ENCODE data around the gene ANKRD13B.

Gene ANKRD13B

GRCh38 chr17:29586676-29587469 lies 6.1 kb upstream of the ANKRD13B start:
- Histone ChIP-seq H3K4me2 (peak overlapping the region; percentile 99), H3K27ac (peak overlapping the region; percentile 93), H3K4me3 (peak overlapping the region; percentile 97), H3K9ac (peak overlapping the region; percentile 95), H3K36me3 (peaks cover 21% of the 10 kb centered on the region), H3K4me1 (peaks cover 82% of the 10 kb centered on the region), H3K9me3 (no peaks in the 10 kb centered on the region), H3K27me3 (no peaks in the 10 kb centered on the region), H4K20me1 (peaks cover 74% of the 10 kb centered on the region)
- no peak for TF ChIP-seq Cebpa-rat (IDR thresholded peaks at IDR 0.05)

- Histone ChIP-seq H3K27ac (peak overlapping the region; percentile 93), H3K9ac (peak overlapping the region; percentile 95), H3K36me3 (peaks cover 14% of the 10 kb centered on the region), H3K9me3 (no peaks in the 10 kb centered on the region), H3K4me1 (peaks cover 83% of the 10 kb centered on the region), H3K27me3 (no peaks in the 10 kb centered on the region), H3K4me2 (peak overlapping the region; percentile 99), H4K20me1 (peaks cover 67% of the 10 kb centered on the region), H3K4me3 (peak overlapping the region; percentile 97)
- TF ChIP-seq Cebpa-rat (IDR thresholded peaks at IDR 0.05) = no peak
Measured at GRCh38 chr17:29587591-29587990, 5.3 kb upstream of the ANKRD13B start.

- Histone ChIP-seq H3K36me3 (peaks cover 9% of the 10 kb centered on the region), H3K27ac (peak overlapping the region; percentile 93), H4K20me1 (peaks cover 62% of the 10 kb centered on the region), H3K9me3 (no peaks in the 10 kb centered on the region), H3K4me3 (peak overlapping the region; percentile 97), H3K27me3 (no peaks in the 10 kb centered on the region), H3K9ac (peak overlapping the region; percentile 95), H3K4me1 (peaks cover 81% of the 10 kb centered on the region), H3K4me2 (peak overlapping the region; percentile 99)
- no peak for TF ChIP-seq Cebpa-rat (IDR thresholded peaks at IDR 0.05)
Measured at GRCh38 chr17:29588017-29588561, 4.8 kb upstream of the ANKRD13B start.

GRCh38 chr17:29588562-29589411 lies 4.1 kb upstream of the ANKRD13B start:
- Histone ChIP-seq H3K27ac (peak overlapping the region; percentile 93), H3K4me2 (peak overlapping the region; percentile 99), H3K4me3 (peak overlapping the region; percentile 97), H4K20me1 (peaks cover 56% of the 10 kb centered on the region), H3K27me3 (no peaks in the 10 kb centered on the region), H3K9me3 (no peaks in the 10 kb centered on the region), H3K4me1 (peaks cover 74% of the 10 kb centered on the region), H3K36me3 (peaks cover 2% of the 10 kb centered on the region), H3K9ac (peak overlapping the region; percentile 95)
- TF ChIP-seq Cebpa-rat (IDR thresholded peaks at IDR 0.05) = no peak

- peak within 1 kb of the TSS; percentile 97 for H3K4me3 ChIP-seq
- H3K4me1 ChIP-seq = peaks cover 71% of the 10 kb centered on the region
- no peaks in the 10 kb centered on the region; the same call in 1 of the 2 replicates for H3K36me3 ChIP-seq
- H3K27ac ChIP-seq = peak within 1 kb of the TSS; percentile 93
- H3K27me3 ChIP-seq = no peaks in the 10 kb centered on the region
- H3K4me2 ChIP-seq = peak within 1 kb of the TSS; percentile 99
- no peak for TF ChIP-seq Cebpa-rat (IDR thresholded peaks at IDR 0.05)
- H3K9me3 ChIP-seq = no peaks in the 10 kb centered on the region
- peaks cover 56% of the 10 kb centered on the region for H4K20me1 ChIP-seq
- peak within 1 kb of the TSS; percentile 95 for H3K9ac ChIP-seq
Measured at GRCh38 chr17:29589524-29590410, 3.2 kb upstream of the ANKRD13B start, which contains the start of gene GIT1. Gene GIT1 (minus strand): TSS chr17:29589648. CDS start chr17:29589378, 270 bp downstream.

- peak overlapping the region; percentile 97 for H3K4me2 ChIP-seq
- peaks cover 56% of the 10 kb centered on the region for H4K20me1 ChIP-seq
- peak overlapping the region; percentile 93 for H3K27ac ChIP-seq
- H3K9me3 ChIP-seq = no peaks in the 10 kb centered on the region
- H3K36me3 ChIP-seq = no peaks in the 10 kb centered on the region; the same call in 1 of the 2 replicates
- H3K9ac ChIP-seq = peak overlapping the region; percentile 95
- peaks cover 71% of the 10 kb centered on the region for H3K4me1 ChIP-seq
- peak overlapping the region; percentile 97 for H3K4me3 ChIP-seq
- no peaks in the 10 kb centered on the region for H3K27me3 ChIP-seq
- no peak for TF ChIP-seq Cebpa-rat (IDR thresholded peaks at IDR 0.05)
Measured at GRCh38 chr17:29590411-29591145, 2.4 kb upstream of the ANKRD13B start.

- Histone ChIP-seq H3K9ac (peak overlapping the region; percentile 95), H3K27me3 (no peaks in the 10 kb centered on the region), H3K4me3 (peak overlapping the region; percentile 97), H3K36me3 (no peaks in the 10 kb centered on the region; the same call in 1 of the 2 replicates), H3K4me1 (peaks cover 71% of the 10 kb centered on the region), H3K4me2 (peak overlapping the region; percentile 97), H3K27ac (peak overlapping the region; percentile 93), H3K9me3 (no peaks in the 10 kb centered on the region), H4K20me1 (peaks cover 56% of the 10 kb centered on the region)
- TF ChIP-seq Cebpa-rat (IDR thresholded peaks at IDR 0.05) = no peak
Measured at GRCh38 chr17:29591146-29591736, 1.7 kb upstream of the ANKRD13B start.

Data from BLaER1 (cell line).